Epithelial cell of proximal tubule (primary cell): ENCODE data around the gene SLC25A13. TPM values are rescaled to one million over a fixed set of nuclear protein-coding genes. Genes with fewer than 3 reads are reported as not detected.

Experiments used
- DNase-seq: peaks from one replicate; pipeline ENCODE4 v3.0.0-alpha.2; 2011; ENCODE audit warnings: low read depth
- H3K4me3 ChIP-seq: 2 replicates; pipeline ENCODE4 v1.5.1; 2011; ENCODE audit warnings: low read depth, mild to moderate bottlenecking, low read length
- total RNA-seq: library from RNA; depleted of rRNA; stranded (reverse); fragments of >200 nt; gene quantifications from 2 replicates; pipeline ENCODE4 v1.2.3, GENCODE V29; 2015
- TF ChIP-seq, protein P1 (sequence below): conservative IDR thresholded peaks from 2 replicates; pipeline ENCODE4 v1.5.1; 2012; ENCODE audit warnings: low read depth, mild to moderate bottlenecking, low read length

SLC25A13 gene
- total RNA-seq, 1 donor from 2014 or later = 51.3 TPM

DNA sequence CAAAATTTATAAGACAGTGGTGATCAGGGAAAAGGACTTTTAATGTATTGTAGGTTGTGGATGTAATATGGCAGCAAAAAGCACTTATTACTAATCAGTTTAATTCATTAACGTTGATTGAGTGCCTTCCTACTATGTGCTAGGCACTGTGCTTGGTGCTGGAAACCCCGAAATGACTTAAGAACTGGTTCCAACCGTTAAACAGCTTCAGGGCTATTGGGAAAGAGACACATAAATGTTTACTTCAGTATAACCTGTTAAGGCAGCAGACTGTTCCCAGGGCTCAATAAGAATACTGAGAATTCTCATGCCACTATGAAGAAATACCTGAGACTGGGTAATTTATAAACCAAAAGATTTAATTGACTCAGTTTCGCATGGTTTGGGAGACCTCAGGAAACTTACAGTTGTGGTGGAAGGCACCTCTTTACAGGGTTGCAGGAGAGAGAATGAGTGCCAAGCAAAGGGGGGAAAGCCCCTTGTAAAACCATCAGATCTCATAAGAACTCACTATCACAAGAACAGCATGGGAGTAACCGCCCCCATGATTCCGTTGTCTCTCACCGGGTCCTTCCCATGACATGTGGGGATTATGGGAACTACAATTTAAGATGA is 1.1 kb upstream of the SLC25A13 start:
- DNase-seq = no peak
- TF ChIP-seq, protein P1, sequence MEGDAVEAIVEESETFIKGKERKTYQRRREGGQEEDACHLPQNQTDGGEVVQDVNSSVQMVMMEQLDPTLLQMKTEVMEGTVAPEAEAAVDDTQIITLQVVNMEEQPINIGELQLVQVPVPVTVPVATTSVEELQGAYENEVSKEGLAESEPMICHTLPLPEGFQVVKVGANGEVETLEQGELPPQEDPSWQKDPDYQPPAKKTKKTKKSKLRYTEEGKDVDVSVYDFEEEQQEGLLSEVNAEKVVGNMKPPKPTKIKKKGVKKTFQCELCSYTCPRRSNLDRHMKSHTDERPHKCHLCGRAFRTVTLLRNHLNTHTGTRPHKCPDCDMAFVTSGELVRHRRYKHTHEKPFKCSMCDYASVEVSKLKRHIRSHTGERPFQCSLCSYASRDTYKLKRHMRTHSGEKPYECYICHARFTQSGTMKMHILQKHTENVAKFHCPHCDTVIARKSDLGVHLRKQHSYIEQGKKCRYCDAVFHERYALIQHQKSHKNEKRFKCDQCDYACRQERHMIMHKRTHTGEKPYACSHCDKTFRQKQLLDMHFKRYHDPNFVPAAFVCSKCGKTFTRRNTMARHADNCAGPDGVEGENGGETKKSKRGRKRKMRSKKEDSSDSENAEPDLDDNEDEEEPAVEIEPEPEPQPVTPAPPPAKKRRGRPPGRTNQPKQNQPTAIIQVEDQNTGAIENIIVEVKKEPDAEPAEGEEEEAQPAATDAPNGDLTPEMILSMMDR = no peak
- H3K4me3 ChIP-seq = no peak overlapping the region

DNA sequence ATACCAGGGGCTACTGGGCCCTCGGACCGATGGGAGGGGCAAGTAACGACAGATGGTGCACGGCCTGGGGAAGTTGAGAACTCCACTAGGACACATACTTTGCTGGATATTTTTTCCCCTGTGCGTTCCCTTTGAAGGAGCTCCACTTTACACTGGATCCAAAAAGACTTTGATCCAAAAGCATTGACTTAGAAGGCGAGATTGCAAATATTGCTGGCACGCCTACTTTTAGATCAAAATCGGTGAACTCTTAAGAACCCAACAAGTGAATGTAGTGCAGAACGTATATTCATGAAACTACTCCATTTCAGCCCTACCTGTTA is 436 bp upstream of the SLC25A13 start:
- DNase-seq = no peak
- TF ChIP-seq, protein P1 = no peak
- H3K4me3 ChIP-seq = peak overlapping the region; percentile 92

- peak overlapping the region; percentile 92 for H3K4me3 ChIP-seq
- no peak for DNase-seq
- TF ChIP-seq, protein P1 = no peak
Observed at GRCh38 chr7:96321031-96321657, 754 bp downstream of the SLC25A13 start.

DNA sequence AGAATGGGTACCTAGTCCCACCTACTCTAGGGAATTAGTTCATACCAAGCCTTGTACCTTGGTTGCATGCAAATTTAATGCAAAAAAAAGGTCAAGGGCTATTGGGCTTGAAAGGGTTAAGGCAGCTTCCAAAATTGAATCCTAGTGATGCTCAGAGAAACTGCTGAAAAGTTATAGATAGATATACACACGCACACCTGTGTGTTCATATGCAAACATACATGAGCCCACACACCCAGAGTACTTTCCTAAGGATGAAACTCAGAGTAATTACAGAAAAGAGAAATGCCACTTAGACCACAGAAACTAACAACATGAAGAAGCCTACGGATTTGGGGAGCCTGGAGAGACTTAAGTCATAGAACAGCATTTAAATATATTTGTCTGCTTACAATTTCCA is 1.5 kb downstream of the SLC25A13 start:
- peak overlapping the region; percentile 92 for H3K4me3 ChIP-seq
- TF ChIP-seq, protein P1 = no peak

DNA sequence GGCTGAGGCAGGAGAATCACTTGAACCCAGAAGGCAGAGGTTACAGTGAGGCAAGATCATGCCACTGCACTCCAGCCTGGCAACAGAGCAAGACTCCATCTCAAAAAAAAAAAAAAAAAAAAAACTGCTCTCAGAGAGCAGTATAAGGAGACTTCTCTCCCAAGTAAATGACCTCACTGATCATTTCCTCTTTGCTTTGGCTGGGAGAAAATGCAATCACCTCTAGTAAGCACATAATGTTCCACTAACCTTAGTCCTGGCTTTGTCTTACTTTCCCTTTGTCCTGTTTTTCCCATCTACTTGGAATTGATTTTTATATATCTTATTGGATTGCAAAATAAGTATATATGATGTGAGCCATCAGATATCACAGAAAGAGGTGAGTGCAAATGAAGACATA is 2.5 kb downstream of the SLC25A13 start:
- no peak overlapping the region for H3K4me3 ChIP-seq
- DNase-seq = no peak
- TF ChIP-seq, protein P1 = no peak

More for the DNA sequence above, 1.5 kb downstream of the SLC25A13 start:
- no peak for DNase-seq

- no peak overlapping the region for H3K4me3 ChIP-seq
- TF ChIP-seq, protein P1 = no peak
- no peak for DNase-seq
Observed at GRCh38 chr7:96316949-96317348, 4.9 kb downstream of the SLC25A13 start.

DNA sequence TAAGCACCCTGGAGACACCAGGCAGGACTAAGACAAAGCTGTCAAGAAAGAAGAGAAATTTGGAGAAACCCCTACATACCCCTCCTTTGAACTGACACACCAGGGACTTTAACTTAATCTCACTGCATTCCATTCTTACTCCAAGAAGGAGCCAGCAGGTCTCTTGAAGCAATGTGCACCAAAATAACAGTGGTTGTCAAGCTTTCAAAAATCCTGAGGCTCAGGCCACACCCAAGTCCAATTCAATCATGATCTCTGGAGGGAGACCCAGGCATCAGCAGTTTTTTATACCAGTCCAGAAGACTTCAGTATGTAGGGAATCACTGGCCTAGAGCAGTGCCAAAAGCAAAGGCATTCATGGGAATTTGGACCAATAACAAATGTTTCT is 6.8 kb downstream of the SLC25A13 start:
- DNase-seq = no peak
- H3K4me3 ChIP-seq = no peak overlapping the region
- TF ChIP-seq, protein P1 = no peak
